ENCODE data around the gene NUDT1. TPM values are rescaled to one million over a fixed set of nuclear protein-coding genes. Genes with fewer than 3 reads are reported as not detected.

Gene NUDT1
- total RNA-seq = 10 to 100 TPM; 12.8 to 13.0 TPM
- polyA plus RNA-seq (2013, experiment 1 of 2) = 31.7 TPM
- 30.5 TPM for polyA plus RNA-seq (2013, experiment 2 of 2)
- total RNA-seq = 3.5 to 59.8 (median 9.5) reads per million in 172 experiments

DNA sequence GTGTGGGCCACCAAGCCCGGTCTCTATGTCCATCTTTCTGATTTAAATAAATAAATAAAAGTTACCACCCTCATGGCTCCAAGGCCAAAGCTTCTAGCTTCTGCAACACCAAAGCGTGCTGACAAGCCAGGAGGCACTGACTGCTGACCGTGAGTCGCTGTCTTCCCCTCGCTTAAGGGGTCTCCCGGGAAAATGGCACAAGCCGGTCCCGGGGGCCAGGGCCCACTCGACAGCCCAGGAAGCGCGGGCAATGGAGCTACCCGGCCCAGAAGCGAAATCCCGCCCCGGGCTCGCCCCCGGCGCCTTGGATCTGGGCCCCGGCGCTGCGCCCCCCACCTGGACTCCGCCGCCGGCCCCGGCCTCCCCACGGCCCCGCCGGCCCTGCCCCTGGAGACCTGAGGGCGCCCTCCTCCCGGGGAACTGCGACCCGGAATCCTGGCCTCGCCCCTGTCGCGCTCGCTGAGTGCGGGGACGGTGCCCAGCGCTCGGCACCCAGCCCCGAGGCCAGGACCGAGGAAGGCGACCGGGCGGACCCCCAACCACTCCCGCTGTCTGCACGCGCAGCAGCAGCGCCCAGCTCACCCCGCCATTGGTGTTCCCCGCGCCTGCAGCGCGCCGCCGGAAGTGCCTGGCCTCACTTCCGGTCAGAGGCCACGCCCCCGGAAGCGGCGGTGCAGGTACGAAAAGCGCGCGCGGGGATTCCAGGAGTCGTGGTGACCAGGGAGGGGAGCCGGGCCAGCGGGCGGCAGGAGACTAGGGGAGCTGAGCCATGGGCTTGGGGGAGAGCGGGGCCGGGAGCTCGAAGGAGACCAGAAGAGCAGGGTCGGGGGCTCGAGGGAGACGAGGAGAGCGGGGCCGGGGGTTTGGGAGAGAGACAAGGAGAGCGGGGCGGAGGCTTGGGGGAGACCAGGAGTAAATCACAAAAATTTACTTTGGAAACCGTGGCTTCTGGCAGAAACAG, at the start of gene NUDT1, which contains the start of gene MRM2:
TSS of gene NUDT1 (plus strand) at position 647 of the 961 bp plus-strand sequence. CDS start 2,349 bp downstream, outside the sequence.
TSS of gene MRM2 (minus strand) at position 626 of the 961 bp plus-strand sequence. CDS start at position 590, 36 bp downstream.
- Histone ChIP-seq H3K4me1 (ENCODE audit: insufficient read depth, low read length) (peaks cover 26% of the 10 kb centered on the region), H3K4me3 (ENCODE audit: low read length) (peak within 1 kb of the TSS; percentile 94), H3K27ac (ENCODE audit: low read depth in 1 of 2, low read length in 2 of 2) (peak within 1 kb of the TSS; percentile 28 to 46), H3K36me3 (ENCODE audit: insufficient read depth, low read length) (peaks cover 19% of the 10 kb centered on the region), H3K9me3 (ENCODE audit: control insufficient read depth in 1 of 2, insufficient read depth in 1 of 2, low read length in 2 of 2) (no peaks in the 10 kb centered on the region), H3K27me3 (ENCODE audit: control insufficient read depth in 1 of 2, insufficient read depth in 2 of 2, low read length in 2 of 2) (no peaks in the 10 kb centered on the region)
- Mint-ChIP-seq H3K27me3 (no peaks in the 10 kb centered on the region), H3K27ac (peak within 1 kb of the TSS; percentile 88), H3K4me1 (ENCODE audit: low read depth) (peaks cover 17% of the 10 kb centered on the region), H3K36me3 (ENCODE audit: low read depth) (peaks cover 39% of the 10 kb centered on the region), H3K9me3 (no peaks in the 10 kb centered on the region), H3K4me3 (peak within 1 kb of the TSS; percentile 95)
- CTCF ChIA-PET = interaction anchor here (1.5 to 2.2 kb wide), 2 partner anchors 10 to 106 kb away, joined by 3 to 7 read pairs; no protein-coding TSS in a partner anchor
- intact Hi-C loops (cut with DNase I, micrococcal nuclease) = loop anchor here in 1 of 2 experiments (2.0 to 10.0 kb wide), 3 partner anchors 113 to 737 kb away; partner anchors contain the start of genes CHST12, EIF3B and INTS1
- DNase-seq (peak; percentile 19 to 80 (median 59)), ATAC-seq (ENCODE audit: poor library complexity) (peak; percentile 54)
- POLR2A ChIA-PET = interaction anchor here (0.7 to 2.5 kb wide), 6 partner anchors 9 to 320 kb away, joined by 3 to 12 read pairs (median 5); partner anchors contain the start of genes EIF3B and MAD1L1
- TF ChIP-seq, protein P1, sequence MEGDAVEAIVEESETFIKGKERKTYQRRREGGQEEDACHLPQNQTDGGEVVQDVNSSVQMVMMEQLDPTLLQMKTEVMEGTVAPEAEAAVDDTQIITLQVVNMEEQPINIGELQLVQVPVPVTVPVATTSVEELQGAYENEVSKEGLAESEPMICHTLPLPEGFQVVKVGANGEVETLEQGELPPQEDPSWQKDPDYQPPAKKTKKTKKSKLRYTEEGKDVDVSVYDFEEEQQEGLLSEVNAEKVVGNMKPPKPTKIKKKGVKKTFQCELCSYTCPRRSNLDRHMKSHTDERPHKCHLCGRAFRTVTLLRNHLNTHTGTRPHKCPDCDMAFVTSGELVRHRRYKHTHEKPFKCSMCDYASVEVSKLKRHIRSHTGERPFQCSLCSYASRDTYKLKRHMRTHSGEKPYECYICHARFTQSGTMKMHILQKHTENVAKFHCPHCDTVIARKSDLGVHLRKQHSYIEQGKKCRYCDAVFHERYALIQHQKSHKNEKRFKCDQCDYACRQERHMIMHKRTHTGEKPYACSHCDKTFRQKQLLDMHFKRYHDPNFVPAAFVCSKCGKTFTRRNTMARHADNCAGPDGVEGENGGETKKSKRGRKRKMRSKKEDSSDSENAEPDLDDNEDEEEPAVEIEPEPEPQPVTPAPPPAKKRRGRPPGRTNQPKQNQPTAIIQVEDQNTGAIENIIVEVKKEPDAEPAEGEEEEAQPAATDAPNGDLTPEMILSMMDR (IDR thresholded peaks at IDR 0.05) = no peak

DNA sequence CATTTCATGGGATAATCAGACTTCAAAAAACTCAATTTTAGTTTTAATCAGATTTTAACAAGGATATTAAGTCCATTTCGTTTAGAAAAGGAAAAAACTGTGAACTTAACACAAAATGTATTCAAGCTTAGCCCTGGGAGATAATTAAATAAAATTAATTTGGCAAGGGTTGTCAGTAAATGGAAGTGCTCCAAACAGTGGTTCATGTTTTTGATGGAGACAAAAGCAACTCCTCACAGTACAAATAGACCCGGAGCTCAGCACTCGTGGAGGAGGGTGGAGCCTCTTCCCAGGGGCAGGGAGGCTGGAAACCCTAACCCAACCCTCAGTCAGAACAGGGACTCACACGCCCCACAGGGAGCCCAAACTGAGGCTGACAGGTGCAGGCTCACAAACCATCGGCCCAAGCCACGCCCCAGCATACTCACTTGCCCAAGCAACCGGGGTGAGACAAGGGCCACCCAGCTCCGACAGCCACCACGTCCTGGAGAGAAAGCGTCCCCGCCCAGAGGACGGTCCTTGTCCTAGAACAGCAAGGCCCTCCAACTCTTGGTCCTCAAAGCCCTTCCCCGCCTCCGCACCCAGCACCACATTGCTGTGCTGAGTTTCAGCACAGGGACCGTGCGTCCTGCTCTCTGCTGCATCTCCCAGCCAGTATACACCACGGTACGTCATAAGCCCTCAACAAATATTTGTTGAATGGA, 49.0 kb upstream of the NUDT1 start:
- intact Hi-C loops (cut with DNase I, micrococcal nuclease) = no loop called here
- Mint-ChIP-seq H3K27ac (no peak overlapping the region), H3K4me3 (no peak overlapping the region), H3K9me3 (no peaks in the 10 kb centered on the region), H3K4me1 (ENCODE audit: low read depth) (no peaks in the 10 kb centered on the region), H3K36me3 (ENCODE audit: low read depth) (peaks cover 71% of the 10 kb centered on the region), H3K27me3 (no peaks in the 10 kb centered on the region)
- Histone ChIP-seq H3K27me3 (ENCODE audit: control insufficient read depth in 1 of 2, insufficient read depth in 2 of 2, low read length in 2 of 2) (no peaks in the 10 kb centered on the region), H3K36me3 (ENCODE audit: insufficient read depth, low read length) (peaks cover 10% of the 10 kb centered on the region), H3K9me3 (ENCODE audit: control insufficient read depth in 1 of 2, insufficient read depth in 1 of 2, low read length in 2 of 2) (peaks cover 11 to 25% of the 10 kb centered on the region in 2 experiments), H3K4me1 (ENCODE audit: insufficient read depth, low read length) (no peaks in the 10 kb centered on the region), H3K27ac (ENCODE audit: low read depth in 1 of 2, low read length in 2 of 2) (no peak overlapping the region), H3K4me3 (ENCODE audit: low read length) (no peak overlapping the region)
- TF ChIP-seq, protein P1 (IDR thresholded peaks at IDR 0.05) = no peak
- peak in 1 of 14 experiments; percentile 8 for DNase-seq
- CTCF ChIA-PET = no interaction called here
- no peak for ATAC-seq (ENCODE audit: poor library complexity)
- POLR2A ChIA-PET = no interaction called here
